NCI-H1694 (cell line): Measurements from ENCODE around the gene TNFSF13.
"Not testable (repeated sequence)": the region's sequence is repeated elsewhere in the genome, so short reads cannot be mapped to it uniquely, and the experiment has no call there.

ENCODE experiments used
- DNase-seq: peaks from one replicate; lab custom pipeline; 2025; lab: John Stamatoyannopoulos, UW

The TNFSF13 gene

GRCh38 chr17:7591596-7591995 is 33.0 kb downstream of the TNFSF13 start:
- DNase-seq, result no peak

GRCh38 chr17:7592422-7593021 is 34.0 kb downstream of the TNFSF13 start:
- DNase-seq, result no peak

GRCh38 chr17:7593296-7593695 is 34.7 kb downstream of the TNFSF13 start:
- no peak for DNase-seq

GRCh38 chr17:7597561-7597960 is 39.0 kb downstream of the TNFSF13 start:
- not testable (repeated sequence) for DNase-seq

GRCh38 chr17:7606280-7606679 is 47.7 kb downstream of the TNFSF13 start:
- DNase-seq, result no peak

GRCh38 chr17:7610641-7611040 is 52.1 kb downstream of the TNFSF13 start:
- DNase-seq, result no peak
